GM12891 (cell line): ENCODE results near the gene TBR1.
A peak's percentile ranks its signal among the peaks of the same experiment; 100 is the strongest.

Experiments used
- DNase-seq: peaks from one replicate; pipeline ENCODE4 v3.0.0; 2011; ENCODE audit warnings: low spot score; ENCODE audit not compliant: insufficient read length
- FAIRE-seq: peaks from 2 replicates; lab custom pipeline; 2011; peaks lifted over from hg19 to GRCh38; lab: Jason Lieb, UNC
- PAX5 ChIP-seq: IDR thresholded peaks from 2 replicates; pipeline ENCODE4 v1.6.1; 2011; ENCODE audit warnings: low read length, moderate library complexity, mild to moderate bottlenecking; ENCODE audit not compliant: insufficient read depth, severe bottlenecking
- POLR2A ChIP-seq: IDR thresholded peaks from 2 replicates; pipeline ENCODE4 v1.6.1; 2011; ENCODE audit warnings: low read depth, low read length, control low read depth
- POLR2AphosphoS5 ChIP-seq: IDR thresholded peaks from 2 replicates; pipeline ENCODE4 v1.6.1; 2011; ENCODE audit warnings: low read depth, low read length, control low read depth
- POU2F2 ChIP-seq: IDR thresholded peaks from 2 replicates; pipeline ENCODE4 v1.6.1; 2011; ENCODE audit warnings: low read depth, mild to moderate bottlenecking, control low read depth, low read length, moderate library complexity
- SPI1 ChIP-seq: IDR thresholded peaks from 2 replicates; pipeline ENCODE4 v1.6.1; 2011; ENCODE audit warnings: low read depth, low read length, control low read depth
- TAF1 ChIP-seq: IDR thresholded peaks from 2 replicates; pipeline ENCODE4 v1.6.1; 2011; ENCODE audit warnings: low read depth, low read length, control low read depth

TBR1 gene

GRCh38 chr2:161426922-161427663, 11.0 kb downstream of the TBR1 start:
- FAIRE-seq (peak; percentile 81), DNase-seq (no peak)
- TF ChIP-seq POLR2A (no peak), TAF1 (no peak), POLR2AphosphoS5 (no peak), POU2F2 (no peak), PAX5 (no peak), SPI1 (no peak)

GRCh38 chr2:161427664-161428587, 11.8 kb downstream of the TBR1 start:
- no peak for TF ChIP-seq TAF1
- no peak for TF ChIP-seq POLR2A
- TF ChIP-seq SPI1, result no peak
- FAIRE-seq (no peak), DNase-seq (no peak)

GRCh38 chr2:161430386-161430785, 14.3 kb downstream of the TBR1 start:
- DNase-seq (no peak), FAIRE-seq (peak; percentile 13)
- TF ChIP-seq POU2F2 (no peak), POLR2AphosphoS5 (no peak), PAX5 (no peak), POLR2A (no peak), SPI1 (no peak), TAF1 (no peak)

GRCh38 chr2:161432107-161432506, 16.0 kb downstream of the TBR1 start:
- no peak for FAIRE-seq
- no peak for DNase-seq
- no peak for TF ChIP-seq POLR2A
- no peak for TF ChIP-seq TAF1
- TF ChIP-seq POLR2AphosphoS5, result no peak
- TF ChIP-seq PAX5, result no peak
- no peak for TF ChIP-seq SPI1

DNA sequence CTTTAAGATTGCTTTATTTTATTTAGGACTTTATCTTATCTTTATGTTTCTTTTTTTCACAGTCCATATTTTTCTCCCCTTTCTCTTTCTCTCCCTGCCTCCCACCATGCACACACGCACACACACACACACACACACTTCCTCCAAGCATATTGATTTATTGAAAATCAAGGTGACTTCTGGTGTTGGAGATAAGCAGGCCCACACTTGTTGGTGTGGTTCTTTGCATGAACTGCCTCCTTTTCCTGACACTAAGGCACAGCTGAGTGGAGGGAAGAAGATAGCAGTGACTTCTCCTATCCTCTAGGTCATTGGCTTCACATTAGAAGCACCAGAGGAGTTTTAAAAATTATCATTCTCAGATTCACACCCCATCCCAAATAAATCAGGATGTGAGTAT, 18.0 kb downstream of the TBR1 start:
- FAIRE-seq (no peak), DNase-seq (no peak)
- no peak for TF ChIP-seq POLR2A
- no peak for TF ChIP-seq POU2F2
- TF ChIP-seq TAF1, result no peak
- no peak for TF ChIP-seq SPI1
- no peak for TF ChIP-seq PAX5
- no peak for TF ChIP-seq POLR2AphosphoS5

GRCh38 chr2:161436411-161436810, 20.3 kb downstream of the TBR1 start:
- DNase-seq, result no peak
- no peak for TF ChIP-seq POLR2A
- TF ChIP-seq SPI1, result no peak
- TF ChIP-seq TAF1, result no peak
- no peak for FAIRE-seq

GRCh38 chr2:161438598-161438997, 22.5 kb downstream of the TBR1 start:
- TF ChIP-seq POLR2A, result no peak
- TF ChIP-seq TAF1, result no peak
- TF ChIP-seq SPI1, result no peak
- no peak for TF ChIP-seq POU2F2
- TF ChIP-seq PAX5, result no peak
- FAIRE-seq, result no peak
- no peak for DNase-seq

DNA sequence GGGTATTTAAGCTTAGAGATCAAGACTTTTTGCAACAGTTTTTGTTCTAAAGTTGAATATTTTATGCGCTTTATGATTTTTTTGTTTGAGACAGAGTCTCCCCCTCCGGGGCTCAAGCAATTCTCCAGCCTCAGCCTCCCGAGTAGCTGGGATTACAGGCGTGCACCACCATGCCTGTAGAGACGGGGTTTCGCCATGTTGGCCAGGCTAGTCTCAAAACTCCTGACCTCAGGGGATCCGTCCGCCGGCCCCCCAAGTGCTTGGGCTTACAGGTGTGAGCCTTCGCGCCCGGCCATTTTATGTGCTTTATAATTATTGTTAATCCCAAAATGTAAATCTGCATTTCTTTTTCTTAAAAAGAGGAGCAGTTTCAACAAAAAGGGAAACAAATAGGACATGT, 29.0 kb downstream of the TBR1 start:
- DNase-seq (no peak), FAIRE-seq (no peak)
- TF ChIP-seq PAX5, result no peak
- TF ChIP-seq POLR2A, result no peak
- TF ChIP-seq POU2F2, result no peak

GRCh38 chr2:161448431-161448830, 32.3 kb downstream of the TBR1 start:
- DNase-seq, result no peak
- TF ChIP-seq POLR2AphosphoS5, result no peak
- TF ChIP-seq POU2F2, result no peak
- TF ChIP-seq POLR2A, result no peak
- no peak for TF ChIP-seq TAF1
- TF ChIP-seq SPI1, result no peak
- FAIRE-seq, result no peak

GRCh38 chr2:161471631-161472030, 55.5 kb downstream of the TBR1 start:
- FAIRE-seq, result no peak
- DNase-seq, result no peak
- TF ChIP-seq SPI1, result no peak
- TF ChIP-seq PAX5, result no peak
- no peak for TF ChIP-seq POLR2AphosphoS5
- TF ChIP-seq POLR2A, result no peak
- no peak for TF ChIP-seq TAF1
- no peak for TF ChIP-seq POU2F2
